ENCODE data around the gene MPPED2.

The MPPED2 gene

DNA sequence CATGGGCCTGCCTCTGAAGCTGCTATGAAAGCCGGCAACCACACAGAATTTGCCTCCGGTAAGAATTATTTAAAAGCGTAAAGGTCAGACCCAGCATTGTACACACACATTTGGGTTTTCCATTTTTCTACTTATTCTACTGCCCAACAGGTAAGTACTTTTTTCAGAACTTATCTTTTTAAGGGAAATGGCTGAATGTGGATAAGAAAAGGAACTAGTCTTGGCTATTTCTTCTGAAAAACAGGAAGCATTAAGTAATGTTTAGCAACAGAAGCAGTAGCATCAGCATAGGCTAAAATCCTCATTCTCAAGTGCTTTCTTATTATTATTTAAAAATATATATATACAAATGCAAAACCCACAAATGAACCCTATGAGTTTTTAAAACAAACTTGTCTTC lies 103.1 kb downstream of the MPPED2 start:
- no peak for DNase-seq (ENCODE audit: low spot score)

DNA sequence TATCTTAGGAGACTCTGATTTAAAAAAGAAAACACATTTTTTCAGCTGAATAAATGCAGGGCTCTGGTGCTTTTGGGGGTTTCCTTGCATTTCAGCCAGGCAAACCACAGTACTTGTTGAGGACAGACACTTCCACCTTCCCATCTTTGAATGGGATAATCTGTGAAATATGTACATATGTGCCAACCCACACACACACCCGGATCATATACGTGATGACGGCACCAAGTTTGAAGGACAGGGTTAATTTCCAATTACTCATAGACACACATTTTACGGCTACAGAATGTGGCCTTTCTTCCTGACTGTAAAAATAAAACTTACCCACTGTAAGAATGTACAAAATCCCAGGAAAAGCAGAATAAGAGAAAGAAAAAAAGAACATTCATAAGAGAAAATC lies 104.4 kb downstream of the MPPED2 start:
- DNase-seq (ENCODE audit: low spot score) = no peak

DNA sequence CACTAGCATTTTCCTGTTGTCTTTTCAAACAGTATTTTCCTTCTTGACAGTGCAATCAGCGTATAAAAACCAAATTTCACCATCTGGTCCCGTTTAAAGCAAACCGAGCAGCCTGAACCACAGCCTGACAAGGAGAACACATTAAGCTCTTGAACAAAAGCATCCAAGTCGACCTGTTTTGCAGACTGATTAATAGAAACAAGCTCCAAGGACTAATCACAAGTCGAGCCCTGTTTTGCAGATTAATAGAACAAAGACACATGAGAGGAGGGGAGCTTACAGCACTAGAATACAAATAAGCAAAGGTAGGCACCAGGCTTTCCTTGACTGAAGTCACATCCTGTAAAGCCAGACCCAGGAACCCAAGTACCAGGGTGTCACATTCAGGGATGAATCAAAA lies 104.8 kb downstream of the MPPED2 start:
- DNase-seq (ENCODE audit: low spot score) = no peak

DNA sequence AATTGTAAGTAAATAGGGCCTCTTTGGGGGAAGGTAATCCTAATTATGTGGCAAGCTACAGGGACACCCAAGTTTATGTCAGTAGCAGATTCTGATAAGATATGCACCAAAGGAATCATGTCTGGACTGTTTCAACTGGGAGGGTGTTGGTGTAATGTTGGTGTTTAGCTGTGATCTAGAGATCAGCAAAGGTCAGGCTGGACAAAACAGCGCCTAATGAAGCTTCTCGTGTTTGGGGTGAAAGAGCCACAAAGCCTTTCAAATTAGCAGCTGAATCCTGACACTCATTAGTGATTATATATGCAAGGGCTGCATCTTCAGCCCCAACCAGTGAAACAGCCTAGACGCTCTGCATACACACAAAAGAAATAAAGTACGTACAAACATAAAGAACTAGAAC lies 106.3 kb downstream of the MPPED2 start:
- no peak for DNase-seq (ENCODE audit: low spot score)

DNA sequence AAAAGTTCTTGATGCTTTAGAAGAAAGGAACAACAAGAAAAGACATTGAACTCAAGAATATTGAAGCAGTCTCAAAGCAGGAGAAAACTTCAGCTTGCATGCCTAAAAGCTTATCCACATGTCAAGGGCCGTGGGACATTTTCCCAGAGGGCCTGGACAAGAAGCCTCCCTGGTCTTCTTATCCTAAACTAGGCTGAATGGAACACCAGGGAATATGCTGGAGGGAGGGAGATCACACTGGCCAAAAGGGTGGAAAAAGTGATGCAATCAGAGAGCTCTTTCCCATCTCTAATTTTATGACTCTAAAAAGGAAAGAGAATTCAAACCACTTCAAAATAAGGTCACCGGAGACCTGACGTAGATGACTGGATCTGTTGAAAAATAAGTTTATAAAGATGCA lies 107.2 kb downstream of the MPPED2 start:
- DNase-seq (ENCODE audit: low spot score) = no peak

DNA sequence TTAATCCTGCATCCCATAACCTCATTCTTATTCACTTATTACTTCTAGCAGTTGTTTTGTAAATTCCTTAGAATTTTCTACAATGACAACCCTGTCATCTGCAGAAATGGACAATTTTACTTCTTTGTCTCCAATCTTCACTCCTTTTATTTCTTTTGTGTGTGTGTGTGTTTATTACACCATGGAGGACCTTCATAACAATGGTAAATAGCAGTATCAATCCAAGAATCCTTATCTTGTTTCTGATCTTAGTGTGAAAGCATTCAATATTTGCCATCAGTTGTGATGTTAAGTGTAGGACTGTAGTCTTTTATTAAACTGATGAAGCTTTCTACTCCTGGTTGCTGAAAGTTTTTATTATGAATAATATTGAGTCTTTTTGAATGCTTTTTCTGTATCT lies 109.1 kb downstream of the MPPED2 start:
- no peak for DNase-seq (ENCODE audit: low spot score)

DNA sequence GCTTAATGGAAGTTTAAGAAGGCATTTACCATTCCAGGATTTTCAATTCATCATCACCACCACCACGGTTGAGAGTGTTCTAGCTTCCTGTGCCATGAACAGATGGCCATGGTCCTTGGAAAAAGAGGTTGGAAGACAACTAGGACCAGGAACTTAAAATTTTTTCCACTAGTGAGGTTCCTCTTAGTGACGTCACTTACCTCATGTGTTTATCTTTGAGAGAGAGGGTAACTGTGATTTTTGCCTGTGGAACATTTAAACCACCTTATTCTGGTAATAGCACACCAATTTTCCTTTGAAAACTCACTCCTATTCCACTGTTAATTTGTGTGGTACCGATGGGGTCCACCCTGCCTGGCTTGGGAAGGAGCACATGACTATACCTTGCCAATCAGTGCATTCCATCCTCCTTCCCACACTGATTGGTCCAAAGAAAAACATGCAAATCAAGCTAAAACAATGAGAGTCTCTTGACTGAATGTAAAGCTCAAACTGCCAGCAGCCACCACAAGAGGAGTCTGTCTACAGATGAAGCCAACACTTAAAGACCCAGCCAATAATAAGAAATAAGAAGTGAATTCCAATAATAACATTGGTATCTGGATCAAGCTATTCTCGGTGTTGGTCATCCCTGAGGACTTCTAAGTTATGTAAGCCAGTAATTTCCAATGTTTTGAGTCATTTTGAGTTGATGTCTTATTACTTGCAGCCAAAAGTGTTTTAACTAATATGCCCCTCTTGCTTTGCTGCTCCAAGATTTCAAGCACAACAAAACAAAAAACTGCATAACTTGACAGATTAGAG lies 111.8 kb downstream of the MPPED2 start:
- DNase-seq (ENCODE audit: low spot score) = no peak

DNA sequence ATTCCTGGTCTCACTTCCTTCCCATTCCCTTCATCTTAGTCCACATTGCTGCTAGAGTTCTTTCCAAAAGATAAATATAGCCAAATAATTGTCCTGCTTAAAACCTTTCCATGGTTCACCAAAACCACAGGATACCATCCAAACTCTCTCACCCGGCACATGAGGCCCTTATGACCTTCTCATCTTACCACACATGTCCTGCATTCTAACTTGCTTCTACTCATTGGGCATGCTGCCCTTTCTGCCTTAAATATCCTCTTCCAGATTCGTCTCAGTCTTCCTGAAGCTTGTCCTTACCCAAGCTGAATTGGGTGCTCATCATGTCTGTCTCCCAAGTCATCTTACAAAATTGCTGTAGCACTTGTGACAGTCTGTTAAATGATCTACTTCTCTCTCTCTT lies 114.9 kb downstream of the MPPED2 start:
- no peak for DNase-seq (ENCODE audit: low spot score)

DNA sequence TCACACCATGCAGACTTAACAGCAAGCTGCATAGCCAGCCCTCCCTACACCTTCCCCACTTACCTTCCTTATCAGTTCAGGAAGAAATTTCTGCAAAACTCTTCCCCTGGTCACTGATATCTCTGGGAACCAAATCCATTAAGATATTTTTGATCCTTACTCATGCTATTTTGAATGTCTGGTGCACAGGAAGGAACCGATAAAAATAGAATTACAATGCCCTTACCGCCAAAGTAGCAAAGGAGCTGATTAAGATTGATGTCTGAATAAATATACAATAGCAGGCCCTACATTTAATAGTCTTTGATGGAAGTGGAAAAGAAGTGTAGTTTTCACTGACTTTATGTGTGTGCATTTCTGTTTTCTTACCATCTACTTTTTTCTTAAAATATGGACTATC lies 117.3 kb downstream of the MPPED2 start:
- DNase-seq (ENCODE audit: low spot score) = no peak

DNA sequence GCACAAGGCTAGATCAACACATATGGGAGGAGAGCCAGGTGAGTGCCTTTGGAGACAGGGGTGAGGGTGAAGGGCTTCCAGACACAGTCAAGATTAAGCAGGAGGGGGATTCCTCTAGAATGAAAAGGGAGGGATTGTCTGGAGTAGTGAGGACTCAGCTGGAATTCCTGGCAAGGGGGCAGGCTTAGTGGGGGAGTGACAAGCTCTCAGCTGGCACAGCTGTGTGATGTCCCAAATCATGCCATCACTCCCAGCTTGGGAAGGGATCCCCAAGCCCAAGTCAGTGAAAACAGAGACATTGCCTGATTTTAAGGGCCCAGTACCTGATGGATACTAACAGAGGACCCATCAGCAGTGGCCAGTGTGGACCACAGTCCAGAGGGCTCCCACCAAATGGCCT lies 119.0 kb downstream of the MPPED2 start:
- no peak for DNase-seq (ENCODE audit: low spot score)

DNA sequence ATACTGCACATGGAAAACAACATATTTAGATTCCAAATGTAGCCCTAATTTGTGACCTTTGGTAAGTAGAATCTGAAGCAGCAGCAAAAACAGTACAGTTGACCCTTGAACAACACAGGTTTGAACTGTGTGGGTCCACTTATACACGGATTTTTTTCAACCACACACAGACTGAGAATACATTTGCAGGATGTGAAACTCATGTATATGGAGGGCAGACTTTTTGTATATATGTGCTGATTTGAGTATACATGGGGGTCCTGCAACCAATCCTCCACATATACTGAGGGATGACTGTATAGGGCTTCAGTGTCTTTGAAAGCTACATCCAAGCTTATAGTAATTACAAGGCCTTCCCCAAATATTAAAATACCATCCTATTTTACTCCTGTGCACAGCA lies 120.5 kb downstream of the MPPED2 start:
- no peak for DNase-seq (ENCODE audit: low spot score)

DNA sequence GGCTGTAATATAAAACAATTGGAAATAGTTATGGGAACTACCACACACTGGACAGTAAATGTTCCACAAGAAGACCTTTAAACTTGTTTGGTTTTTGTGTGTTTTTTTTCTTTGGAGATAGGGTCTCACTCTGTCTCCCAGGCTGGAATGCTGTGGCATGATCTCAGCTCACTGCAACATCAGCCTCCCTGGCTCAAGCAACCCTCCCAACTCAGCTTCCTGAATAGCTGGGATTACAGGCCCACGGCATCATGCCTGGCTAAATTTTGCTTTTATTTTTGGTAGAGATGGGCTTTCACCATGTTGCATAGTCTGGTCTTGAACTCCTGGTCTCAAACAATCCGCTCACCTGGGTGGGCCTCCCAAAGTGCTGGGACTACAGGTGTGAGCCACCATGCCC lies 121.0 kb downstream of the MPPED2 start:
- no peak for DNase-seq (ENCODE audit: low spot score)

DNA sequence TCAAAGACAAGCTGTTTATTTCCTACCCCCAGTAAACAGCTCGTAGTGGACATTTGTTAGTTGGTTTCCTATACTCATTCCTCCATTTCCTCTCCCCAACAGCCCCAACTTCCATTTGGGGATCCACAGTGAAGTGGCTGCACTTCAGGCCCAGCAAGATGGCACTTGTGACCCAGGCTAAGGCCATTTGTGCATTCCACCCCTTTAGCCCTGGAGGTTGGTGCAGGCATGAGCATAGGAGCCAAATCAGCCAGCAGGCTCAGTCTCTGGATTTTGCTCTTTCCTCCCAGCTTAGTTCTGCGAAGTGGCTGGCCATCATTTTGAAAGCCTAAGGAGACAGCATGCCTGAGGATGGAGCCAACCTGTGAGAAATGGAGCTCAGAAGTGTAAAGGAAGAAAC lies 122.9 kb downstream of the MPPED2 start:
- DNase-seq (ENCODE audit: low spot score) = no peak

DNA sequence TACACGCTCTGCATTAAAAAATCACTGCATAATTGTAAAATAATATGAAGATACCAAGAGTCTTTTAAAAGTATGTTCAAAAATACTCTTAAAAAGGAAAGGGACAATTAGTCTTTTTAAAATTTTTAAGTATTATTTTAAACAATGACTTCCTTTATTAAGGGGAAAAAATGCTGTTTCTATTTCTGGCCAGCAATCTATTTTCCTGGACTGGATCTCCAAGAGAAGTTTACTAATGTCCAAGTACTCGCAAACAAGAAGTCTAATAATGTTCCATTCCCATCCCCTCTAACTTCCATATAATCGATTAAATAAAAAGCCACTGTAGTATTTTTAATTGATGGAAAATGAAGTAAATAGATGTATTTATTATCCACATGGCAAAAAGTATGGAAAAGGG lies 123.7 kb downstream of the MPPED2 start:
- DNase-seq (ENCODE audit: low spot score) = no peak

DNA sequence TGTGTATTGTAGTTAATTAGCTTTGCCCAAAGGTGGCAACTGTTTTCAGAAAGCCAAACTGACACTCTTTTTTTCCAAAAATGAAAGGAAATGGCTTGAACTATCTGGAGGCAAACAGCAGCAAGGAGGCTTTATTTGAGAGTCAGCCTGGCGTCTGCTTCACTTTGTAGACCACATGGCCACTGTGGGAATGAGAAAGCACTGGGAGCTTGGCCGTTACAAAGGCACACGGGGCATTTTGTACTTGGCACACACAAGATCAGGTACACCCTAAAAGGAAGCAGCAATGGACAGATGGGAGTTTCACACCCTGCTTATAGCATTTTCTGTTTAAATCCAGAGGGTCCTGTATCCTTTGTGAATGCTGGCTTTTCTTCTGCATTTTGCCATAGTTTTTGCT lies 126.3 kb downstream of the MPPED2 start:
- DNase-seq (ENCODE audit: low spot score) = no peak

DNA sequence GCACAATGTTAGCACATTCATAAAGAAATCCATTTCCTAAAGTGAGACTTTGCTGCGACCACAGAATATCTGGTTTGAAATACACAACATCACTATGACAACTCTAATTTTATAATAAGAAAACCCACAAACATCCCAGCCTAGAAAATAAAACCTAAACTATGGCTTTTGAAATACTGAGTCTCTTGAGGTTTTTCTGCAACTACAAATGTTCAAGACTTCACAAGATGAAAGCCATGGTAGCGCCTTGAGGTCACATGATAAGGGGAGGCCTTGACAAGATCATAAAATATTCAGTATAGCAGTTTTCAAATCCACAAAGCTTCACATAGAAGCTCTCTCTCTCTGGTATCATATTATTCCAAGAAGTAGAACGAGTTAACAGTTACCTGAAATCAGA lies 126.8 kb downstream of the MPPED2 start:
- no peak for DNase-seq (ENCODE audit: low spot score)

DNA sequence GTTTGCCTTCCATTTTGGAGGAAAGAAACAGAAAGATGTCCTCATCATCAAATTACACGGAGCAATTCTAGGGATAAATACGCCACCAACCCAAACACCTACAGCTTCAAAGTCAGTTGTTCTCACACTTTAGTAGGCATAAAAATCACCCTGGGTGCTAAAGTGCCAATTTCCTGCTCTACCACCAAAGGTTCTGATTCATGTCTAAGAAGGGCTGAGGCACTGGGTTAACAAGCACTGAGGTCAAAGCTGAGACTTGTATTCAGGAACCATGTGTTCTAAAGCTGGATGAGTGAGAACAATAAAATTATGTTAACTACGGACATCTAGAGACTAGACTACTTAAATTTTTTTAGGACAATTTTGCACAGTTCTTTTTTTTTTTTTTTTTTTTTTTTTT lies 127.6 kb downstream of the MPPED2 start:
- DNase-seq (ENCODE audit: low spot score) = no peak

DNA sequence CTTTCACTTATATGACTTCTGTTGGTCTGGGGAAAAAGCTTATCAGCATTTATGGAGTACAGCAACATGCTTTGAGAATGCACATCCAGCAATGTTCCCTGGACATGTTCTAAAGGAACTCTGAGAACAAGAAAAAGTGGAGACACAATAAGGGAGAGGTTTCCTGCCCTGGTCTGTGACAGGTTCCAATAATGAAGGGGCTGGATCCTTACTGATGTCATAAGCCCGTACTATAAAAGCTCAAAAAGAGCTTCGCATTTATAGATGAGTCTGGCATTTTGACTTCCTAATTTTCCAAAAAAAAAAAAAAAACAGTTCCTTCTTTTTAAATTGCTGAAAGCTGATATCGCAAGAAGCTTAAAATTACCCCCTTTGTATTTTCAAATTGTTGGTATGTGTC lies 129.1 kb downstream of the MPPED2 start:
- no peak for DNase-seq (ENCODE audit: low spot score)

DNA sequence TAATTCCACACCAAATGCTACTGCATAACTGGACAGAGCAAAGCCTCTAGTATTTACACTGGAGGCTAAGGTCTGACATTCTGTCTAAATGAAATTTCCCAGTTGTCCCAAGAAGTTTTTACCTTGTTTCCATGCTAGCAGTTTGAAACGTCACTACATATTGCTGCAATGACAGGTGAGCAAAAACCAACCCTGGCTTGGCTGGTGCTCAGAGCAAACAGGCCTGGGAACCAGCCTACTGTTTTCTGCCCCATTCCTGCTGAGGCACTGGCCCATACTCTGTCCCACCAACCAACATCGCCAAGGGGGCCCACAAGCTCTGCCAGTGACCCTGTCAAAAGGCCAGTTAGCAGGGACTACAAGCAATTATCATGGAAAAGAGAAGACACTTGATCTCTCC lies 131.1 kb downstream of the MPPED2 start:
- DNase-seq (ENCODE audit: low spot score) = no peak

DNA sequence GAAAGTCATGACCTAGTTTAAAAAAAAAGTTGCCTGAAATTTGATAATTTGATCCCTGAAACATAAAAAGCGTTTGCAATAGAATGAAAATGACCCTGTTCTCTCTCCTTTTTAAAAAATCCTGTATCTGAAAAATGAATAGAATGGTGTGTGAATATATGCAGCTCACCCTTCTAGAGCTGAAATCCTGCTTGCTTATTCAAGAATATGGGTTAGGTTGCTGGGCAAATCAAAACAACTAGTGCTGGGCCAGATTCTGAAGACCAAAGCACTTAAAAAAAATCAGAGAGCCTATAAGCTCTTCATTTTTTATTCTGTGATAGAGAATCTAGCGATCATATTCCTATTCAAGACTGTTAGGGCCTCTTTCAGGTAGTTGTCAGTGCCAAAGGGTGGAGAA lies 131.6 kb downstream of the MPPED2 start:
- no peak for DNase-seq (ENCODE audit: low spot score)

DNA sequence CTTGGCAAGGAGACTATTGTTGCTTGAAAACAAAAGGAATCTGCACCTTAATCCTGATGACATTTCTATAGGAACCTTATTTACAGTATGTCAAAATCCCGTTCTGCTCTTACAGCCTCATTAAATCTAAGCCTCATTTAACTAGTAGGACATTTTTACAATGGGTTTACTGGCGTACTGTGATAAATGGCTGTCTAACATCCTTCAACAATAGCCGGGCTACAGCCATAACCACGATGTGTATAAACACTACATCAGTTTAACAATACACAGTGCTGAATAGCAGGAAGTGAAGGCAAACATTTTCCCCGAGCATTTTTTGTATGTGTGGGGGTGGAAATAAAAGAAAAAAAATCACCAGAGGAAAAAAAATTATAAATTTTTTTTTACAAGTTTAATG lies 132.0 kb downstream of the MPPED2 start:
- no peak for DNase-seq (ENCODE audit: low spot score)

DNA sequence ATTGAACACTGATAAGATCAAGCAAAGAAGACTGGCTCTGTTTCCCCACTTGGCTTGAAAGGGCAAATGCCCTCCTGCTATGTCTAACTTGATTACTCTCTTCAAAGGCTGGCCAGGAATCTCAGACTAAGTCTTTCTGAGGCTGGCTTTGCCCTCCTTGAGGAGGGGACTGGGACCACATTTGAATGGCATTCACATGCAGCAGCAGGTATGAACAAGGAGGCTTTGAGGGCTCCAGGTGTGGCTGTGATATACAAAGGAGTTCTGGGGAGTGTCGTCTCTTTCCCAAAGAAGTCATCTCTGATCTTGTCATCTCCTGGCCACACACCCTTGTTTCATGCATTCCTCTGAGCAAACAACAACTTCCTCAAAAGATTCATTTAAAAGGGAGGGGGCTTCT lies 132.4 kb downstream of the MPPED2 start:
- no peak for DNase-seq (ENCODE audit: low spot score)

DNA sequence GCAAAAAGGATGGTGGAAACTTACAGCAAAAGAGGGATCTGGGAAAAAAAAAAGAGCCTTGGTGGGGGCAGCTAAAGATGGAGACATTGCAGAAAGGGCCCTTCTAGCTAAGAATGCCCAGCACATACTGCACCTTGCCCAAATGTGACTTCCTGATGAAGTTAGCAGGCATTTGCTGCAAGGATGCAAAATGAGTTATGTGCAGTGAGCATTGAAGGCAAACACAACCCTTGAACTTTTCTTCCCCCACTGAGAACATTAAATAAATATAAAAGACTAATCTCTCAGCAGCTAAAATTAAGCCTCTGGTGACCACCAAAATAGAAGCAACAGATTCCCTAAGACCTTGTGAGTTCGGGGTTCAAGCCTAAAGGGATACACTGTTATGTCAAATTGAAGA lies 133.3 kb downstream of the MPPED2 start:
- no peak for DNase-seq (ENCODE audit: low spot score)

DNA sequence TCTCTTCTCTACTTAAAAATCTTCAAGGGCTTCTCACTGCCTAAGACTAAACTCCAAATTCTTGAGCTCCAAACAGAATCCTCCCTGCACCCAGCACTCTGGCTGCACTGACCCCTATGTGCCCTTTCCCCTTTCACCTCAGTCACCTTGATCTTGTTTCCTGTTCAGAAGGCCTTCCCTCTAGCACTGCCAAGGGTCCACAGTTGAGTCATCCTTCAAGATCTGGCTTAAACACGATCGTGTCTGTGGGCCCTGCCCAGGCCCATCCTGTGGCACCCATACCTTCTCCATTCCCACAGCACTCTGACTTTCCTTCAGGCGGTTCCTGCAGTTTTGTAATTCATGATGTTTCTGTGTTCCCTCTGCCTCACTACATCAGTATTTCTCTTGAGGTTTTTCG lies 134.0 kb downstream of the MPPED2 start:
- DNase-seq (ENCODE audit: low spot score) = no peak

DNA sequence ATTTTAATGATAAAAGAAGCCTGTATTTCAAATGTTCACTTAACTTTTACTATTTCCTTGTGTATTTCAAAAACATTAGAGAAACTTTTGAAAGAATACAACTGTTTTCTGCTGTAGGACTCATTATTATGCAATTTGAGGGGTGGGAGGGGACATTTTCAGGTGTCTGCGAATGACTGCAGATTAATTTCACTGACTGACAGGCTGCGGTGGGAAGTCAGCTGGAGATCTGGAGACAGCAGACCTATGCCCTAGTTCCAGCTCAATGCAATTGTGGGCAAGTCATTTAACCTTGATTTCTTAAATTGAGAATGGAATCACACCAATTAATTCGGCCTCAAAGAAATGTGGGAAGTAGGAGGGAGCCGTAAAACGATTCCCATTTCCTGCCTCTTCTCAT lies 134.5 kb downstream of the MPPED2 start:
- no peak for DNase-seq (ENCODE audit: low spot score)
